Mucosa of descending colon (tissue), 3 donors: ENCODE data around the gene RAD54L. TPM values are rescaled to one million over a fixed set of nuclear protein-coding genes. Genes with fewer than 3 reads are reported as not detected.

Experiments
- ATAC-seq: fragments of 200-7000 bp; cut with Tn5 transposase; one replicate; pipeline ENCODE4 v1.9.1; 2020; ENCODE audit warnings: mild to moderate bottlenecking, moderate library complexity
- DNase-seq, 3 donors: peaks; one replicate each; pipeline ENCODE4 v3.0.0-alpha.2; 2020
- H3K36me3 ChIP-seq: fragments of 200-600 bp; one replicate; pipeline ENCODE4 v1.8.0; 2021; ENCODE audit warnings: low read depth, mild to moderate bottlenecking
- H3K4me1 ChIP-seq: fragments of 200-600 bp; one replicate; pipeline ENCODE4 v1.8.0; 2021; ENCODE audit warnings: low read depth, mild to moderate bottlenecking
- H3K4me3 ChIP-seq: fragments of 200-600 bp; one replicate; pipeline ENCODE4 v1.8.0; 2021; ENCODE audit warnings: mild to moderate bottlenecking
- H3K9me3 ChIP-seq: fragments of 200-600 bp; one replicate; pipeline ENCODE4 v1.8.0; 2021; ENCODE audit warnings: mild to moderate bottlenecking
- CTCF ChIP-seq: fragments of 200-600 bp; IDR thresholded peaks from one replicate; pipeline ENCODE4 v1.8.0; 2022; ENCODE audit warnings: antibody characterized with exemption, mild to moderate bottlenecking
- intact Hi-C, 2 donors: fragments of 100-400 bp; cut with DNase I in 1 of 2; cut with micrococcal nuclease in 1 of 2; formaldehyde crosslinking; loops; one replicate each; pipeline versions ENCODE4 v1.11.0 to v1.11.1; 2022; cut with DNase I, micrococcal nuclease
- total RNA-seq, 3 donors: library from RNA; stranded (reverse); fragmentation: NEBNext Ultra II Directional in 2 of 3; extraction: Animal tissue kit (Norgen Biotek cat#: 25700) in 2 of 3; gene quantifications; one replicate each; pipeline versions ENCODE4 v1.2.1 to v1.2.4, GENCODE V29; 2021 to 2023
- donor health status: DM: no; HTN: no; CAD: no; lungs with moderate emphysema.
- donor health status: DM: no; HTN: no; CAD: no.
- donor health status: DM: no; HTN: yes; CAD: no.

RAD54L gene
- total RNA-seq, 3 donors from 2014 or later, result 3.0 to 8.0 (median 3.6) TPM

GRCh38 chr1:46275030-46275337 is 27.4 kb downstream of the RAD54L start:
- ATAC-seq, result no peak
- intact Hi-C loops, result no loop called here
- DNase-seq, result no peak
- Histone ChIP-seq H3K4me3 (no peak overlapping the region), H3K36me3 (no peaks in the 10 kb centered on the region), H3K9me3 (no peaks in the 10 kb centered on the region), H3K4me1 (no peaks in the 10 kb centered on the region)
- no peak for TF ChIP-seq CTCF

GRCh38 chr1:46277658-46278373 is 30.3 kb downstream of the RAD54L start:
- Histone ChIP-seq H3K9me3 (no peaks in the 10 kb centered on the region), H3K4me3 (no peak overlapping the region), H3K36me3 (no peaks in the 10 kb centered on the region), H3K4me1 (no peaks in the 10 kb centered on the region)
- intact Hi-C loops, result no loop called here
- no peak for TF ChIP-seq CTCF
- ATAC-seq (no peak), DNase-seq (no peak)

GRCh38 chr1:46278807-46279206 is 31.2 kb downstream of the RAD54L start:
- Histone ChIP-seq H3K9me3 (no peaks in the 10 kb centered on the region), H3K4me3 (no peak overlapping the region), H3K4me1 (no peaks in the 10 kb centered on the region), H3K36me3 (no peaks in the 10 kb centered on the region)
- ATAC-seq (no peak), DNase-seq (no peak)
- intact Hi-C loops, result no loop called here
- no peak for TF ChIP-seq CTCF

GRCh38 chr1:46280092-46280491 is 32.5 kb downstream of the RAD54L start:
- intact Hi-C loops, result no loop called here
- no peaks in the 10 kb centered on the region for H3K9me3 ChIP-seq
- H3K4me1 ChIP-seq, result no peaks in the 10 kb centered on the region
- DNase-seq, result no peak
- H3K4me3 ChIP-seq, result no peak overlapping the region
- TF ChIP-seq CTCF, result no peak
- H3K36me3 ChIP-seq, result peaks cover 3% of the 10 kb centered on the region
- ATAC-seq, result no peak

- Histone ChIP-seq H3K9me3 (no peaks in the 10 kb centered on the region), H3K36me3 (peaks cover 3% of the 10 kb centered on the region), H3K4me1 (no peaks in the 10 kb centered on the region), H3K4me3 (no peak overlapping the region)
- ATAC-seq (no peak), DNase-seq (no peak)
- intact Hi-C loops, result no loop called here
- TF ChIP-seq CTCF, result no peak
Measured at GRCh38 chr1:46281021-46281420, 33.5 kb downstream of the RAD54L start.

- no peak for ATAC-seq
- intact Hi-C loops, result no loop called here
- peaks cover 3% of the 10 kb centered on the region for H3K36me3 ChIP-seq
Measured at GRCh38 chr1:46284058-46284457, 36.5 kb downstream of the RAD54L start.

More at GRCh38 chr1:46284058-46284457, 36.5 kb downstream of the RAD54L start:
- H3K4me1 ChIP-seq, result no peaks in the 10 kb centered on the region
- H3K4me3 ChIP-seq, result no peak overlapping the region
- TF ChIP-seq CTCF, result no peak
- no peak for DNase-seq
- no peaks in the 10 kb centered on the region for H3K9me3 ChIP-seq
